ENCODE data around the gene HIVEP1.

GRCh38 chr6:11996751-11997150, 15.4 kb upstream of the HIVEP1 start:
- TF ChIP-seq POLR2AphosphoS5 (IDR thresholded peaks at IDR 0.05; ENCODE audit: low read depth, low read length) (no peak), TAF1 (IDR thresholded peaks at IDR 0.05; ENCODE audit: borderline replicate concordance, low read depth, low read length) (no peak), POLR2A (IDR thresholded peaks at IDR 0.05; ENCODE audit: low read depth, low read length) (no peak)

Data from GM12892 (cell line).